ENCODE measurements around the gene PDK4. TPM values are rescaled to one million over a fixed set of nuclear protein-coding genes. Genes with fewer than 3 reads are reported as not detected.

Gene PDK4
- total RNA-seq = 1,000 to 10,000 TPM in 2 of 4 donors, 100 to 1,000 TPM in 2; 386 to 3,046 (median 1,769) TPM
- polyA plus RNA-seq = 1,000 to 10,000 TPM in 2 of 3 donors, 100 to 1,000 TPM in 1; 174 to 2,971 (median 2,751) TPM
- long read RNA-seq, donor 1, transcript PDK4-201 (11 exons, 3,576 nt) = major isoform, 298 of 366 reads
- long read RNA-seq, donor 1, partial matches to known transcripts = 42 of 366 reads
- long read RNA-seq, donor 1, other reads (novel, unspliced or antisense) = 24 of 366 reads
- long read RNA-seq, donor 2, transcript PDK4-201 (11 exons, 3,576 nt) = major isoform, 3,139 of 3,778 reads
- long read RNA-seq, donor 2, transcript PDK4-204 (7 exons, 2,136 nt) = minor isoform, 12 of 3,778 reads
- long read RNA-seq, donor 2, transcript PDK4-203 (2 exons, 691 nt) = minor isoform, 13 of 3,778 reads
- long read RNA-seq, donor 2, partial matches to known transcripts = 506 of 3,778 reads
- long read RNA-seq, donor 2, other reads (novel, unspliced or antisense) = 107 of 3,778 reads

GRCh38 chr7:95596198-95597063, at the start of gene PDK4:
Gene PDK4, minus strand, starts transcription at chr7:95596516. Its CDS starts 223 bp downstream, at chr7:95596293.
- Histone ChIP-seq H3K27me3 (ENCODE audit: insufficient read depth in 3 of 3, low read length in 2 of 3) (no peaks in the 10 kb centered on the region), H3K27ac (peak within 1 kb of the TSS; percentile 98), H3K9me3 (no peaks in the 10 kb centered on the region), H3K4me1 (peaks cover 43% of the 10 kb centered on the region), H3K36me3 (ENCODE audit: insufficient read depth in 1 of 2, low read depth in 1 of 2) (peaks cover 2 to 39% of the 10 kb centered on the region in 2 donors), H3K4me3 (peak within 1 kb of the TSS; percentile 93)
- ATAC-seq (peak; percentile 71 to 83 (median 80)), DNase-seq (peak; percentile 97 to 98)
- peak; percentile 2 for TF ChIP-seq CTCF (IDR thresholded peaks at IDR 0.05)
- 0 to 1% (median 0%) methylated on average over 57 to 63 of the region's 63 CpGs for WGBS, 3 donors
- intact Hi-C loops (cut with DNase I) = loop anchor here (1.0 to 5.0 kb wide), 2 partner anchors 46 to 49 kb away; no protein-coding TSS in a partner anchor

GRCh38 chr7:95642173-95642572, 45.9 kb upstream of the PDK4 start:
- 64 to 72% (median 71%) methylated on average over 5 of the region's 5 CpGs for WGBS, 3 donors
- intact Hi-C loops (cut with DNase I) = no loop called here
- Histone ChIP-seq H3K27me3 (ENCODE audit: insufficient read depth in 3 of 3, low read length in 2 of 3) (no peaks in the 10 kb centered on the region), H3K9me3 (no peaks in the 10 kb centered on the region), H3K4me1 (no peaks in the 10 kb centered on the region), H3K36me3 (ENCODE audit: insufficient read depth in 1 of 2, low read depth in 1 of 2) (no peaks in the 10 kb centered on the region), H3K27ac (no peak overlapping the region), H3K4me3 (no peak overlapping the region)
- TF ChIP-seq CTCF (IDR thresholded peaks at IDR 0.05) = no peak
- DNase-seq (no peak), ATAC-seq (peak in 2 of 4 donors; percentile 21 to 33)

GRCh38 chr7:95636140-95636940, 40.0 kb upstream of the PDK4 start:
- H3K4me1 ChIP-seq = no peaks in the 10 kb centered on the region
- WGBS, 3 donors = 71 to 80% (median 71%) methylated on average over 2 of the region's 2 CpGs
- H3K27ac ChIP-seq = no peak overlapping the region
- H3K4me3 ChIP-seq = no peak overlapping the region
- no peak for TF ChIP-seq CTCF (IDR thresholded peaks at IDR 0.05)
- H3K36me3 ChIP-seq (ENCODE audit: insufficient read depth in 1 of 2, low read depth in 1 of 2) = no peaks in the 10 kb centered on the region
- no peaks in the 10 kb centered on the region for H3K27me3 ChIP-seq (ENCODE audit: insufficient read depth in 3 of 3, low read length in 2 of 3)
- no peaks in the 10 kb centered on the region for H3K9me3 ChIP-seq
- no peak for ATAC-seq
- intact Hi-C loops (cut with DNase I) = no loop called here
- DNase-seq = no peak

GRCh38 chr7:95632609-95633008, 36.3 kb upstream of the PDK4 start:
- TF ChIP-seq CTCF (IDR thresholded peaks at IDR 0.05) = no peak

More at GRCh38 chr7:95632609-95633008, 36.3 kb upstream of the PDK4 start:
- intact Hi-C loops (cut with DNase I) = loop anchor here in 1 of 2 donors (5.0 kb wide), 1 partner anchor 45 kb away; no protein-coding TSS in a partner anchor
- Histone ChIP-seq H3K4me1 (peaks cover 8% of the 10 kb centered on the region), H3K27me3 (ENCODE audit: insufficient read depth in 3 of 3, low read length in 2 of 3) (no peaks in the 10 kb centered on the region), H3K36me3 (ENCODE audit: insufficient read depth in 1 of 2, low read depth in 1 of 2) (no peaks in the 10 kb centered on the region), H3K9me3 (no peaks in the 10 kb centered on the region), H3K27ac (no peak overlapping the region), H3K4me3 (no peak overlapping the region)
- 0 to 33% (median 0%) methylated on average over 1 of the region's 1 CpG for WGBS, 3 donors
- ATAC-seq (no peak), DNase-seq (no peak)

Data from psoas muscle (tissue), 8 donors.